GM20431 (cell line): ENCODE results near the gene NVL.
"Not testable (repeated sequence)": the region's sequence is repeated elsewhere in the genome, so short reads cannot be mapped to it uniquely, and the experiment has no call there.

Experiments
- in situ Hi-C: fragments of 300-500 bp; cut with MseI, MboI; formaldehyde crosslinking; loops from one replicate; pipeline ENCODE4 v1.15.0; 2020; ENCODE audit warnings: low sequenced_read_pairs; ENCODE audit not compliant: unreplicated experiment

NVL gene

GRCh38 chr1:224329842-224330753 is at the start of gene NVL:
TSS of gene NVL (minus strand) at chr1:224330172. CDS start at chr1:224330127, 45 bp downstream.
- in situ Hi-C loops, result no loop called here

- in situ Hi-C loops, result no loop called here
These were observed 49.1 kb upstream of the NVL start for GRCh38 chr1:224378855-224379631.

GRCh38 chr1:224377676-224378006 is 47.7 kb upstream of the NVL start:
- in situ Hi-C loops, result no loop called here

GRCh38 chr1:224375059-224375458 is 45.1 kb upstream of the NVL start:
- in situ Hi-C loops, result no loop called here

- in situ Hi-C loops, result no loop called here
These were observed 43.1 kb upstream of the NVL start for GRCh38 chr1:224373008-224373590.

GRCh38 chr1:224368409-224368808 is 38.4 kb upstream of the NVL start:
- in situ Hi-C loops, result no loop called here

GRCh38 chr1:224359207-224359606 is 29.2 kb upstream of the NVL start:
- in situ Hi-C loops, result no loop called here

- in situ Hi-C loops, result no loop called here
These were observed 28.3 kb upstream of the NVL start for GRCh38 chr1:224358237-224358636.

GRCh38 chr1:224357626-224358124 is 27.7 kb upstream of the NVL start:
- in situ Hi-C loops, result no loop called here

GRCh38 chr1:224356685-224357625 is 27.0 kb upstream of the NVL start, which contains the start of gene CNIH4:
TSS of gene CNIH4 (plus strand) at chr1:224356879. CDS start at chr1:224356925, 46 bp downstream.
- in situ Hi-C loops, result no loop called here

GRCh38 chr1:224353975-224354925 is 24.3 kb upstream of the NVL start:
- in situ Hi-C loops, result no loop called here

GRCh38 chr1:224352436-224353085 is 22.6 kb upstream of the NVL start:
- in situ Hi-C loops, result not testable (repeated sequence)

GRCh38 chr1:224349716-224350115 is 19.7 kb upstream of the NVL start:
- in situ Hi-C loops, result not testable (repeated sequence)

GRCh38 chr1:224348137-224348536 is 18.2 kb upstream of the NVL start:
- in situ Hi-C loops, result no loop called here

GRCh38 chr1:224343679-224344078 is 13.7 kb upstream of the NVL start:
- in situ Hi-C loops, result no loop called here

GRCh38 chr1:224340453-224341384 is 10.7 kb upstream of the NVL start:
- in situ Hi-C loops, result not testable (repeated sequence)
